ENCODE data around the gene STXBP6.

GRCh38 chr14:24834956-24835355 lies 215.0 kb downstream of the STXBP6 start:
- no peak for TF ChIP-seq ZNF558 (CRISPR knock-in tag; IDR thresholded peaks at IDR 0.05; ENCODE audit: borderline replicate concordance)
- no peak for TF ChIP-seq CTCF (CRISPR knock-in tag; IDR thresholded peaks at IDR 0.05)
- no peak for TF ChIP-seq RELA (CRISPR knock-in tag; IDR thresholded peaks at IDR 0.05)

All from HepG2 (cell line).